Mesenchymal stem cell (in vitro differentiated cells and primary cell): ENCODE results near the gene MACROD2.

ENCODE experiments used
- DNase-seq: peaks from one replicate; pipeline ENCODE4 v3.0.0-alpha.2; 2013
- H2AFZ ChIP-seq: one replicate; pipeline ENCODE4 v1.6.1; 2013; ENCODE audit warnings: low read depth, mild to moderate bottlenecking, control low read depth, inconsistent platforms, low read length, moderate library complexity
- H2AK5ac ChIP-seq: 2 replicates; pipeline ENCODE4 v1.6.1; 2013; ENCODE audit warnings: low read length, moderate library complexity, mild to moderate bottlenecking, inconsistent platforms; ENCODE audit not compliant: severe bottlenecking
- H2BK120ac ChIP-seq: one replicate; pipeline ENCODE4 v1.6.1; 2013; ENCODE audit warnings: low read depth, mild to moderate bottlenecking, inconsistent platforms, low read length, moderate library complexity
- H2BK12ac ChIP-seq, 2 experiments: one replicate each; pipeline ENCODE4 v1.6.1; 2013; ENCODE audit warnings: inconsistent platforms in 2 of 2, low read length in 2 of 2, mild to moderate bottlenecking in 2 of 2, moderate library complexity in 2 of 2, control low read depth in 1 of 2
- H2BK15ac ChIP-seq: one replicate; pipeline ENCODE4 v1.6.1; 2013; ENCODE audit warnings: mild to moderate bottlenecking, low read depth, inconsistent platforms; ENCODE audit not compliant: poor library complexity, severe bottlenecking
- H2BK5ac ChIP-seq: 2 replicates; pipeline ENCODE4 v1.6.1; 2013; ENCODE audit warnings: low read depth, mild to moderate bottlenecking, low read length, control low read depth, inconsistent platforms; ENCODE audit not compliant: poor library complexity, severe bottlenecking
- H3K14ac ChIP-seq, 2 experiments: one replicate each; pipeline ENCODE4 v1.6.1; 2013; ENCODE audit warnings: inconsistent platforms in 2 of 2, low read length in 2 of 2, control low read depth in 1 of 2, mild to moderate bottlenecking in 1 of 2, moderate library complexity in 1 of 2
- H3K18ac ChIP-seq, 2 experiments: one replicate each; pipeline ENCODE4 v1.6.1; 2013; ENCODE audit warnings: inconsistent platforms in 2 of 2, low read length in 2 of 2, control low read depth in 1 of 2, low read depth in 1 of 2, mild to moderate bottlenecking in 1 of 2
- H3K23ac ChIP-seq, 2 experiments: one replicate each; pipeline ENCODE4 v1.6.1; 2013; ENCODE audit warnings: inconsistent platforms in 2 of 2, low read length in 2 of 2, mild to moderate bottlenecking in 2 of 2, moderate library complexity in 2 of 2, control low read depth in 1 of 2
- H3K27ac ChIP-seq: 2 replicates; pipeline ENCODE4 v1.5.1; 2013; ENCODE audit warnings: mild to moderate bottlenecking, moderate library complexity, low read length, control low read depth, inconsistent platforms; ENCODE audit not compliant: poor library complexity, severe bottlenecking
- H3K27me3 ChIP-seq, 2 experiments: 2 replicates each; pipeline versions ENCODE4 v1.6.1 to v1.7.0; 2013; ENCODE audit warnings: low read length in 2 of 2, mild to moderate bottlenecking in 2 of 2, moderate library complexity in 2 of 2, control low read depth in 1 of 2, inconsistent platforms in 1 of 2; ENCODE audit not compliant: control insufficient read depth in 1 of 2, insufficient read depth in 1 of 2
- H3K36me3 ChIP-seq, 2 experiments: 2 replicates each; pipeline versions ENCODE4 v1.6.1 to v1.7.0; 2013; ENCODE audit warnings: low read length in 2 of 2, control low read depth in 1 of 2, inconsistent platforms in 1 of 2, low read depth in 1 of 2, mild to moderate bottlenecking in 1 of 2; ENCODE audit not compliant: insufficient read depth in 2 of 2, control insufficient read depth in 1 of 2
- H3K4ac ChIP-seq, 2 experiments: one replicate each; pipeline ENCODE4 v1.6.1; 2013; ENCODE audit warnings: inconsistent platforms in 2 of 2, low read length in 2 of 2, mild to moderate bottlenecking in 2 of 2, moderate library complexity in 2 of 2, control low read depth in 1 of 2, low read depth in 1 of 2
- H3K4me1 ChIP-seq: 2 replicates; pipeline ENCODE4 v1.6.1; 2013; ENCODE audit warnings: low read depth, low read length, control low read depth; ENCODE audit not compliant: control insufficient read depth, insufficient read depth
- H3K4me2 ChIP-seq: 2 replicates; pipeline ENCODE4 v1.6.1; 2013; ENCODE audit warnings: low read length, mild to moderate bottlenecking, inconsistent platforms; ENCODE audit not compliant: poor library complexity, severe bottlenecking
- H3K4me3 ChIP-seq, 2 experiments: 2 replicates each; pipeline versions ENCODE4 v1.5.1 to v1.7.0; 2013; ENCODE audit warnings: low read length in 2 of 2, mild to moderate bottlenecking in 2 of 2, control low read depth in 1 of 2, low read depth in 1 of 2; ENCODE audit not compliant: insufficient read depth in 1 of 2
- H3K79me1 ChIP-seq: replicated peaks from 2 replicates; pipeline ENCODE4 v1.6.1; 2013; ENCODE audit warnings: mild to moderate bottlenecking, control low read depth, low read length, inconsistent platforms; ENCODE audit not compliant: poor library complexity, severe bottlenecking
- H3K9ac ChIP-seq: 2 replicates; pipeline ENCODE4 v1.7.0; 2013; ENCODE audit warnings: mild to moderate bottlenecking, low read length, moderate library complexity
- H3K9me3 ChIP-seq: 2 replicates; pipeline ENCODE4 v1.7.0; 2013; ENCODE audit warnings: mild to moderate bottlenecking, low read length; ENCODE audit not compliant: control insufficient read depth
- H4K8ac ChIP-seq: one replicate; pipeline ENCODE4 v1.6.1; 2013; ENCODE audit warnings: inconsistent platforms, mild to moderate bottlenecking, low read length, moderate library complexity
- H4K91ac ChIP-seq: one replicate; pipeline ENCODE4 v1.6.1; 2013; ENCODE audit warnings: mild to moderate bottlenecking, low read length, inconsistent platforms
- WGBS: methylation state at CpG from one replicate; pipeline ENCODE4 v1.1.7; 2013; ENCODE audit warnings: mixed read lengths; 5-methylcytosine and 5-hydroxymethylcytosine counted together

Gene MACROD2

GRCh38 chr20:15411781-15412180, 1416.5 kb downstream of the MACROD2 start:
- Histone ChIP-seq H3K4me2 (no peak overlapping the region), H4K8ac (no peak overlapping the region)

GRCh38 chr20:15415908-15416307, 1420.6 kb downstream of the MACROD2 start:
- Histone ChIP-seq H3K79me1 (no peaks in the 10 kb centered on the region), H2BK15ac (no peak overlapping the region), H3K4ac (no peak overlapping the region), H2BK120ac (no peak overlapping the region), H2AFZ (no peak overlapping the region), H2AK5ac (no peak overlapping the region), H3K36me3 (no peaks in the 10 kb centered on the region), H3K27ac (no peak overlapping the region), H3K4me3 (no peak overlapping the region), H3K18ac (no peak overlapping the region), H3K14ac (no peak overlapping the region), H3K4me1 (no peaks in the 10 kb centered on the region), H3K9ac (no peak overlapping the region), H3K9me3 (no peaks in the 10 kb centered on the region), H2BK5ac (no peak overlapping the region), H3K4me2 (no peak overlapping the region), H2BK12ac (no peak overlapping the region), H3K27me3 (no peaks in the 10 kb centered on the region), H3K23ac (no peak overlapping the region), H4K91ac (no peak overlapping the region), H4K8ac (no peak overlapping the region)
- DNase-seq, result no peak
- WGBS, result 33% methylated on average over 1 of the region's 2 CpGs

More at GRCh38 chr20:15411781-15412180, 1416.5 kb downstream of the MACROD2 start:
- H3K36me3 ChIP-seq, result no peaks in the 10 kb centered on the region
- no peak overlapping the region for H3K4me3 ChIP-seq
- H3K14ac ChIP-seq, result no peak overlapping the region
- 73% methylated on average over 2 of the region's 3 CpGs for WGBS
- H3K79me1 ChIP-seq, result no peaks in the 10 kb centered on the region
- H2AK5ac ChIP-seq, result no peak overlapping the region
- H3K4ac ChIP-seq, result no peak overlapping the region
- H3K27me3 ChIP-seq, result no peaks in the 10 kb centered on the region
- H3K27ac ChIP-seq, result no peak overlapping the region
- H2AFZ ChIP-seq, result no peak overlapping the region
- H3K23ac ChIP-seq, result no peak overlapping the region
- no peak overlapping the region for H2BK12ac ChIP-seq
- no peak overlapping the region for H2BK120ac ChIP-seq
- no peaks in the 10 kb centered on the region for H3K4me1 ChIP-seq
- no peak for DNase-seq
- H3K9ac ChIP-seq, result no peak overlapping the region
- H4K91ac ChIP-seq, result no peak overlapping the region
- no peak overlapping the region for H2BK5ac ChIP-seq
- H3K18ac ChIP-seq, result no peak overlapping the region
- H3K9me3 ChIP-seq, result peaks cover 3% of the 10 kb centered on the region
- no peak overlapping the region for H2BK15ac ChIP-seq

GRCh38 chr20:15419856-15420255, 1424.5 kb downstream of the MACROD2 start:
- Histone ChIP-seq H3K9ac (no peak overlapping the region), H2BK15ac (no peak overlapping the region), H4K91ac (no peak overlapping the region), H2AK5ac (no peak overlapping the region), H3K79me1 (no peaks in the 10 kb centered on the region), H3K14ac (no peak overlapping the region), H2AFZ (no peak overlapping the region), H3K9me3 (no peaks in the 10 kb centered on the region), H4K8ac (no peak overlapping the region), H3K27me3 (no peaks in the 10 kb centered on the region), H3K23ac (no peak overlapping the region), H3K4me1 (no peaks in the 10 kb centered on the region), H3K4ac (no peak overlapping the region), H2BK120ac (no peak overlapping the region), H3K4me2 (no peak overlapping the region), H3K27ac (no peak overlapping the region), H2BK5ac (no peak overlapping the region), H3K36me3 (no peaks in the 10 kb centered on the region), H2BK12ac (no peak overlapping the region), H3K4me3 (no peak overlapping the region), H3K18ac (no peak overlapping the region)
- 75% methylated on average over 1 of the region's 2 CpGs for WGBS
- DNase-seq, result no peak

- DNase-seq, result no peak
- Histone ChIP-seq H2AFZ (no peak overlapping the region), H3K36me3 (no peaks in the 10 kb centered on the region), H3K18ac (no peak overlapping the region), H2BK120ac (no peak overlapping the region), H2BK5ac (no peak overlapping the region), H4K91ac (no peak overlapping the region), H3K4me2 (no peak overlapping the region), H3K79me1 (no peaks in the 10 kb centered on the region), H2BK12ac (no peak overlapping the region), H3K9ac (no peak overlapping the region), H3K4ac (no peak overlapping the region), H3K14ac (no peak overlapping the region), H3K27ac (no peak overlapping the region), H3K4me3 (no peak overlapping the region), H3K27me3 (no peaks in the 10 kb centered on the region), H3K23ac (no peak overlapping the region), H3K4me1 (no peaks in the 10 kb centered on the region), H3K9me3 (peaks cover 3% of the 10 kb centered on the region), H2AK5ac (no peak overlapping the region), H2BK15ac (no peak overlapping the region), H4K8ac (no peak overlapping the region)
- 66% methylated on average over 2 of the region's 2 CpGs for WGBS
Observed at GRCh38 chr20:15422966-15423365, 1427.7 kb downstream of the MACROD2 start.
